Lower lobe of right lung (tissue), 2 donors: Measurements from ENCODE around the gene GPC1. TPM values are rescaled to one million over a fixed set of nuclear protein-coding genes. Genes with fewer than 3 reads are reported as not detected.

ENCODE experiments used
- ATAC-seq, 2 donors: fragments of 200-7000 bp; cut with Tn5 transposase; one replicate each; pipeline ENCODE4 v1.9.1; 2020 to 2022; ENCODE audit warnings: mild to moderate bottlenecking in 2 of 2, moderate library complexity in 2 of 2
- DNase-seq: peaks from one replicate; pipeline ENCODE4 v3.0.0-alpha.2; 2020
- H3K27ac ChIP-seq: fragments of 200-600 bp; one replicate; pipeline ENCODE4 v1.8.0; 2022
- H3K27me3 ChIP-seq: fragments of 200-600 bp; one replicate; pipeline ENCODE4 v1.8.0; 2022; ENCODE audit warnings: low read depth
- H3K36me3 ChIP-seq: fragments of 200-600 bp; one replicate; pipeline ENCODE4 v1.8.0; 2022; ENCODE audit warnings: mild to moderate bottlenecking
- H3K4me1 ChIP-seq: fragments of 200-600 bp; one replicate; pipeline ENCODE4 v1.8.0; 2022
- H3K4me3 ChIP-seq: fragments of 200-600 bp; one replicate; pipeline ENCODE4 v1.8.0; 2022; ENCODE audit warnings: mild to moderate bottlenecking
- H3K9me3 ChIP-seq: fragments of 200-600 bp; one replicate; pipeline ENCODE4 v1.8.0; 2022
- CTCF ChIP-seq: fragments of 200-600 bp; IDR thresholded peaks from one replicate; pipeline ENCODE4 v1.8.0; 2022; ENCODE audit warnings: antibody characterized with exemption, mild to moderate bottlenecking
- intact Hi-C: fragments of 100-400 bp; cut with DNase I; formaldehyde crosslinking; loops from one replicate; pipeline ENCODE4 v1.11.0; 2022
- total RNA-seq: library from RNA; stranded (reverse); fragmentation: NEBNext Ultra II Directional; extraction: Animal tissue kit (Norgen Biotek cat#: 25700); gene quantifications from one replicate; pipeline ENCODE4 v1.2.1, GENCODE V29; 2021
- donor health status: DM: no; HTN: yes; CAD: no; lungs with severe emphysema.

The GPC1 gene
- total RNA-seq, 1 donor from 2014 or later = 14.7 TPM

- H3K36me3 ChIP-seq = no peaks in the 10 kb centered on the region
- peaks cover 37% of the 10 kb centered on the region for H3K27me3 ChIP-seq
- TF ChIP-seq CTCF = no peak
- no peaks in the 10 kb centered on the region for H3K9me3 ChIP-seq
- DNase-seq = peak; percentile 91
- H3K27ac ChIP-seq = peak overlapping the region; percentile 67
- peaks cover 29% of the 10 kb centered on the region for H3K4me1 ChIP-seq
- H3K4me3 ChIP-seq = peak overlapping the region; percentile 68
- ATAC-seq = peak; percentile 89 to 92
- intact Hi-C loops = no loop called here
These were observed 571 bp upstream of the GPC1 start for GRCh38 chr2:240434728-240435456.

GRCh38 chr2:240435948-240436682 is 652 bp downstream of the GPC1 start:
- intact Hi-C loops = no loop called here
- H3K4me1 ChIP-seq = peaks cover 29% of the 10 kb centered on the region
- H3K27ac ChIP-seq = peak overlapping the region; percentile 78
- no peaks in the 10 kb centered on the region for H3K9me3 ChIP-seq
- peak overlapping the region; percentile 68 for H3K4me3 ChIP-seq
- DNase-seq (peak; percentile 57), ATAC-seq (peak; percentile 1 to 6)
- no peak for TF ChIP-seq CTCF
- H3K36me3 ChIP-seq = no peaks in the 10 kb centered on the region
- peaks cover 37% of the 10 kb centered on the region for H3K27me3 ChIP-seq

GRCh38 chr2:240436683-240437550 is 1.5 kb downstream of the GPC1 start:
- no peaks in the 10 kb centered on the region for H3K36me3 ChIP-seq
- intact Hi-C loops = no loop called here
- H3K27me3 ChIP-seq = peaks cover 37% of the 10 kb centered on the region
- H3K4me1 ChIP-seq = peaks cover 29% of the 10 kb centered on the region
- DNase-seq = peak; percentile 51
- TF ChIP-seq CTCF = no peak
- H3K9me3 ChIP-seq = no peaks in the 10 kb centered on the region
- no peak overlapping the region for H3K27ac ChIP-seq
- peak overlapping the region; percentile 68 for H3K4me3 ChIP-seq
- ATAC-seq = no peak

GRCh38 chr2:240437551-240437860 is 2.0 kb downstream of the GPC1 start:
- H3K4me1 ChIP-seq = peaks cover 29% of the 10 kb centered on the region
- no peak for TF ChIP-seq CTCF
- peaks cover 37% of the 10 kb centered on the region for H3K27me3 ChIP-seq
- ATAC-seq = no peak
- no peaks in the 10 kb centered on the region for H3K36me3 ChIP-seq
- DNase-seq = no peak
- no peak overlapping the region for H3K27ac ChIP-seq
- no peaks in the 10 kb centered on the region for H3K9me3 ChIP-seq
- intact Hi-C loops = no loop called here
- H3K4me3 ChIP-seq = no peak overlapping the region
